Fibroblast of lung (primary cell): ENCODE measurements around the gene SYNM.

Experiments
- EZH2 ChIP-seq: IDR thresholded peaks from 2 replicates; pipeline ENCODE4 v1.5.1; 2012; ENCODE audit warnings: low read length, control low read depth, mild to moderate bottlenecking; ENCODE audit errors: missing control alignments
- TF ChIP-seq, protein P1 (sequence below), 2 donors: IDR thresholded peaks in 1 of 2; conservative IDR thresholded peaks in 1 of 2; 1 replicate in 1 of 2; 2 replicates in 1 of 2; pipeline ENCODE4 v1.5.1; 2011 to 2012; ENCODE audit warnings: low read length in 2 of 2, control low read depth in 1 of 2, inconsistent platforms in 1 of 2, low read depth in 1 of 2, mild to moderate bottlenecking in 1 of 2

- TF ChIP-seq, protein P1, sequence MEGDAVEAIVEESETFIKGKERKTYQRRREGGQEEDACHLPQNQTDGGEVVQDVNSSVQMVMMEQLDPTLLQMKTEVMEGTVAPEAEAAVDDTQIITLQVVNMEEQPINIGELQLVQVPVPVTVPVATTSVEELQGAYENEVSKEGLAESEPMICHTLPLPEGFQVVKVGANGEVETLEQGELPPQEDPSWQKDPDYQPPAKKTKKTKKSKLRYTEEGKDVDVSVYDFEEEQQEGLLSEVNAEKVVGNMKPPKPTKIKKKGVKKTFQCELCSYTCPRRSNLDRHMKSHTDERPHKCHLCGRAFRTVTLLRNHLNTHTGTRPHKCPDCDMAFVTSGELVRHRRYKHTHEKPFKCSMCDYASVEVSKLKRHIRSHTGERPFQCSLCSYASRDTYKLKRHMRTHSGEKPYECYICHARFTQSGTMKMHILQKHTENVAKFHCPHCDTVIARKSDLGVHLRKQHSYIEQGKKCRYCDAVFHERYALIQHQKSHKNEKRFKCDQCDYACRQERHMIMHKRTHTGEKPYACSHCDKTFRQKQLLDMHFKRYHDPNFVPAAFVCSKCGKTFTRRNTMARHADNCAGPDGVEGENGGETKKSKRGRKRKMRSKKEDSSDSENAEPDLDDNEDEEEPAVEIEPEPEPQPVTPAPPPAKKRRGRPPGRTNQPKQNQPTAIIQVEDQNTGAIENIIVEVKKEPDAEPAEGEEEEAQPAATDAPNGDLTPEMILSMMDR (conservative IDR thresholded peaks at IDR 0.05 in 1 of 2, IDR thresholded peaks at IDR 0.05 in 1 of 2; ENCODE audit: low read depth in 1 of 2, low read length in 2 of 2): no peak
- TF ChIP-seq EZH2: no peak
Observed at GRCh38 chr15:99142562-99142961, 37.7 kb downstream of the SYNM start.
